GM23338 (cell line): Measurements from ENCODE around the gene MAN2A2.

Experiments
- TF ChIP-seq, protein P1 (sequence below): IDR thresholded peaks from one replicate; pipeline ENCODE4 v1.6.1; 2018; ENCODE audit warnings: antibody characterized with exemption; ENCODE audit not compliant: unreplicated experiment
- TF ChIP-seq, protein P2 (sequence below), 2 experiments: fragments of 200-600 bp in 1 of 2; sonication (generic) in 1 of 2; conservative IDR thresholded peaks; 2 replicates each; pipeline versions ENCODE4 v1.5.1 to v1.6.1; 2016 to 2017; ENCODE audit warnings: antibody characterized with exemption in 2 of 2, low read depth in 2 of 2, mild to moderate bottlenecking in 2 of 2, moderate library complexity in 1 of 2

DNA sequence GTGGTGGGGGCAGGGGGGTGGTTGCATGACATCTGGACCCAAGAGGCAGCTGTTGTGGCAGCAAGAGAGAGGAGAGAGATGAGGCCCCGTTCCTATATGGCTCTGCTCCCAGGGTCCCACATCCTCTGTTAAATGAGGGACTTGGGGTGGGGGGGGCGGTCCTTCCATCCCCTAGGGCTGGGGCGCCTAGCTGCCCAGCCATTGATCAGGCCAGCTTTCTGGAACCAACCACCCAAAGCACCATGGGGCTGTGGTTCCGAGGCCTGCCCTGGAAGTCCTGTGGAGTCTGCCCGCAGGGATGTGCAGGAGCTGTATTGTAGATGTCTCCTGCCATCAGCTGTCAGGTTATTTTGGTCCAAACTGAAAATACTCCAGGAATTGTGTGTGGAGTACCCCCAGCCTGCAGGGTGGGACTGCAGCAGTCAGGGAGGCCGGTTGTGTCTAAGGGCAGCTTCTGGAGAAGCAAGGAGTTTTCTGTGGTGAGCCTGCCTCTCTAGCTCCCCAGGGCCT lies 29.6 kb upstream of the MAN2A2 start:
- TF ChIP-seq, protein P1, sequence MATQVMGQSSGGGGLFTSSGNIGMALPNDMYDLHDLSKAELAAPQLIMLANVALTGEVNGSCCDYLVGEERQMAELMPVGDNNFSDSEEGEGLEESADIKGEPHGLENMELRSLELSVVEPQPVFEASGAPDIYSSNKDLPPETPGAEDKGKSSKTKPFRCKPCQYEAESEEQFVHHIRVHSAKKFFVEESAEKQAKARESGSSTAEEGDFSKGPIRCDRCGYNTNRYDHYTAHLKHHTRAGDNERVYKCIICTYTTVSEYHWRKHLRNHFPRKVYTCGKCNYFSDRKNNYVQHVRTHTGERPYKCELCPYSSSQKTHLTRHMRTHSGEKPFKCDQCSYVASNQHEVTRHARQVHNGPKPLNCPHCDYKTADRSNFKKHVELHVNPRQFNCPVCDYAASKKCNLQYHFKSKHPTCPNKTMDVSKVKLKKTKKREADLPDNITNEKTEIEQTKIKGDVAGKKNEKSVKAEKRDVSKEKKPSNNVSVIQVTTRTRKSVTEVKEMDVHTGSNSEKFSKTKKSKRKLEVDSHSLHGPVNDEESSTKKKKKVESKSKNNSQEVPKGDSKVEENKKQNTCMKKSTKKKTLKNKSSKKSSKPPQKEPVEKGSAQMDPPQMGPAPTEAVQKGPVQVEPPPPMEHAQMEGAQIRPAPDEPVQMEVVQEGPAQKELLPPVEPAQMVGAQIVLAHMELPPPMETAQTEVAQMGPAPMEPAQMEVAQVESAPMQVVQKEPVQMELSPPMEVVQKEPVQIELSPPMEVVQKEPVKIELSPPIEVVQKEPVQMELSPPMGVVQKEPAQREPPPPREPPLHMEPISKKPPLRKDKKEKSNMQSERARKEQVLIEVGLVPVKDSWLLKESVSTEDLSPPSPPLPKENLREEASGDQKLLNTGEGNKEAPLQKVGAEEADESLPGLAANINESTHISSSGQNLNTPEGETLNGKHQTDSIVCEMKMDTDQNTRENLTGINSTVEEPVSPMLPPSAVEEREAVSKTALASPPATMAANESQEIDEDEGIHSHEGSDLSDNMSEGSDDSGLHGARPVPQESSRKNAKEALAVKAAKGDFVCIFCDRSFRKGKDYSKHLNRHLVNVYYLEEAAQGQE, result no peak
- TF ChIP-seq, protein P2, sequence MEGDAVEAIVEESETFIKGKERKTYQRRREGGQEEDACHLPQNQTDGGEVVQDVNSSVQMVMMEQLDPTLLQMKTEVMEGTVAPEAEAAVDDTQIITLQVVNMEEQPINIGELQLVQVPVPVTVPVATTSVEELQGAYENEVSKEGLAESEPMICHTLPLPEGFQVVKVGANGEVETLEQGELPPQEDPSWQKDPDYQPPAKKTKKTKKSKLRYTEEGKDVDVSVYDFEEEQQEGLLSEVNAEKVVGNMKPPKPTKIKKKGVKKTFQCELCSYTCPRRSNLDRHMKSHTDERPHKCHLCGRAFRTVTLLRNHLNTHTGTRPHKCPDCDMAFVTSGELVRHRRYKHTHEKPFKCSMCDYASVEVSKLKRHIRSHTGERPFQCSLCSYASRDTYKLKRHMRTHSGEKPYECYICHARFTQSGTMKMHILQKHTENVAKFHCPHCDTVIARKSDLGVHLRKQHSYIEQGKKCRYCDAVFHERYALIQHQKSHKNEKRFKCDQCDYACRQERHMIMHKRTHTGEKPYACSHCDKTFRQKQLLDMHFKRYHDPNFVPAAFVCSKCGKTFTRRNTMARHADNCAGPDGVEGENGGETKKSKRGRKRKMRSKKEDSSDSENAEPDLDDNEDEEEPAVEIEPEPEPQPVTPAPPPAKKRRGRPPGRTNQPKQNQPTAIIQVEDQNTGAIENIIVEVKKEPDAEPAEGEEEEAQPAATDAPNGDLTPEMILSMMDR (conservative IDR thresholded peaks at IDR 0.05; ENCODE audit: low read depth in 2 of 2), result no peak
